Body of pancreas (tissue), 4 donors: Measurements from ENCODE around the gene RBM20.
A peak's percentile ranks its signal among the peaks of the same experiment; 100 is the strongest.

ENCODE experiments used
- POLR2A ChIP-seq, 3 donors: fragments of 450-650 bp; IDR thresholded peaks; one replicate each; pipeline ENCODE4 v1.6.1; 2016; ENCODE audit warnings: antibody characterized with exemption in 3 of 3, mild to moderate bottlenecking in 2 of 3
- TF ChIP-seq, protein P1 (sequence below), 7 experiments: fragments of 450-650 bp in 4 of 7; fragments of 200-600 bp in 3 of 7; sonication (generic) in 3 of 7; IDR thresholded peaks; one replicate each; pipeline ENCODE4 v1.5.1; 2016 to 2019; ENCODE audit warnings: antibody characterized with exemption in 7 of 7

DNA sequence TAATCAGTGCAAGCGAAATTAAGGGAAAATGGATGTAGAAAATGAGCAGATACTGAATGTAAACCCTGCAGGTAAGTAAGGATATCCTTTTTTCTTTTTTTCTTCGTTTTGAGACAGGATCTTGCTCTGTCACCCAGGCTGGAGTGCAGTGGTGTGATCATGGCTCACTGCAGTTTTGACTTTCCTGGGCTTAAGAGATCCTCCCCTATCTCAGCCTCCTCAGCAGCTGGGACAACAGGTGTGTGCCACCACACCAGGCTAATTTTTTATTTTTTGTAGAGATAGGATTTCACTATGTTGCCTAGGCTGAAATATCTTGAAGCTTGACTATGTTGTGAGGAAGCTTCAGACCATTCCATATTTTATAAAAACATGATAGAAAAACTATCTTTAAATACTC is 231.9 kb downstream of the RBM20 start:
- peak in 2 of 3 donors; percentile 60 to 70 for TF ChIP-seq POLR2A (IDR thresholded peaks at IDR 0.05)
- TF ChIP-seq, protein P1, sequence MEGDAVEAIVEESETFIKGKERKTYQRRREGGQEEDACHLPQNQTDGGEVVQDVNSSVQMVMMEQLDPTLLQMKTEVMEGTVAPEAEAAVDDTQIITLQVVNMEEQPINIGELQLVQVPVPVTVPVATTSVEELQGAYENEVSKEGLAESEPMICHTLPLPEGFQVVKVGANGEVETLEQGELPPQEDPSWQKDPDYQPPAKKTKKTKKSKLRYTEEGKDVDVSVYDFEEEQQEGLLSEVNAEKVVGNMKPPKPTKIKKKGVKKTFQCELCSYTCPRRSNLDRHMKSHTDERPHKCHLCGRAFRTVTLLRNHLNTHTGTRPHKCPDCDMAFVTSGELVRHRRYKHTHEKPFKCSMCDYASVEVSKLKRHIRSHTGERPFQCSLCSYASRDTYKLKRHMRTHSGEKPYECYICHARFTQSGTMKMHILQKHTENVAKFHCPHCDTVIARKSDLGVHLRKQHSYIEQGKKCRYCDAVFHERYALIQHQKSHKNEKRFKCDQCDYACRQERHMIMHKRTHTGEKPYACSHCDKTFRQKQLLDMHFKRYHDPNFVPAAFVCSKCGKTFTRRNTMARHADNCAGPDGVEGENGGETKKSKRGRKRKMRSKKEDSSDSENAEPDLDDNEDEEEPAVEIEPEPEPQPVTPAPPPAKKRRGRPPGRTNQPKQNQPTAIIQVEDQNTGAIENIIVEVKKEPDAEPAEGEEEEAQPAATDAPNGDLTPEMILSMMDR (IDR thresholded peaks at IDR 0.05) = no peak
